Natural killer cell (primary cell): Measurements from ENCODE around the gene DUSP1. TPM values are rescaled to one million over a fixed set of nuclear protein-coding genes. Genes with fewer than 3 reads are reported as not detected.

ENCODE experiments used
- ATAC-seq, 3 donors: fragments of 150-1000 bp in 2 of 3; fragments of 200-7000 bp in 1 of 3; cut with Tn5 transposase; 1 replicate in 1 of 3; 2 replicates in 2 of 3; pipeline ENCODE4 v1.10.0; 2021; ENCODE audit warnings: mild to moderate bottlenecking in 2 of 3, moderate library complexity in 2 of 3
- DNase-seq, 2 donors: peaks; one replicate each; pipeline versions ENCODE4 v3.0.0 to v3.0.0-alpha.2; 2013 to 2021; ENCODE audit warnings: mixed read lengths in 1 of 2
- H3K27ac ChIP-seq: one replicate; pipeline ENCODE4 v1.5.1; 2013; ENCODE audit warnings: mild to moderate bottlenecking, low read length
- H3K27me3 ChIP-seq: one replicate; pipeline ENCODE4 v1.6.1; 2013; ENCODE audit warnings: low read length; ENCODE audit not compliant: control insufficient read depth, insufficient read depth
- H3K36me3 ChIP-seq: one replicate; pipeline ENCODE4 v1.6.1; 2013; ENCODE audit warnings: low read length; ENCODE audit not compliant: control insufficient read depth, insufficient read depth
- H3K4me1 ChIP-seq: one replicate; pipeline ENCODE4 v1.6.1; 2013; ENCODE audit warnings: low read length; ENCODE audit not compliant: control insufficient read depth, insufficient read depth
- H3K4me3 ChIP-seq: one replicate; pipeline ENCODE4 v1.5.1; 2013; ENCODE audit warnings: low read length
- H3K9me3 ChIP-seq: one replicate; pipeline ENCODE4 v1.6.1; 2013; ENCODE audit warnings: low read length; ENCODE audit not compliant: control insufficient read depth, insufficient read depth
- H3K27ac Mint-ChIP-seq, 2 donors: one replicate each; pipeline ENCODE4 v1.8.0; 2022; ENCODE audit warnings: mild to moderate bottlenecking in 2 of 2, mixed read lengths in 2 of 2, moderate library complexity in 1 of 2
- H3K27me3 Mint-ChIP-seq, 2 donors: one replicate each; pipeline ENCODE4 v1.8.0; 2022; ENCODE audit warnings: low read depth in 2 of 2, mixed read lengths in 2 of 2
- H3K36me3 Mint-ChIP-seq: one replicate; pipeline ENCODE4 v1.8.0; 2022; ENCODE audit warnings: mixed read lengths
- H3K4me1 Mint-ChIP-seq, 2 donors: one replicate each; pipeline ENCODE4 v1.8.0; 2022; ENCODE audit warnings: mixed read lengths in 2 of 2
- H3K4me3 Mint-ChIP-seq: one replicate; pipeline ENCODE4 v1.8.0; 2022; ENCODE audit warnings: mild to moderate bottlenecking, moderate library complexity, mixed read lengths
- H3K9me3 Mint-ChIP-seq, 2 donors: one replicate each; pipeline ENCODE4 v1.8.0; 2022; ENCODE audit warnings: mixed read lengths in 2 of 2
- WGBS: methylation state at CpG from one replicate; pipeline ENCODE4 v1.1.7; 2013; ENCODE audit warnings: missing lambda C conversion rate; ENCODE audit not compliant: insufficient coverage; 5-methylcytosine and 5-hydroxymethylcytosine counted together
- intact Hi-C: fragments of 100-400 bp; cut with micrococcal nuclease; formaldehyde crosslinking; loops from one replicate; pipeline ENCODE4 v1.14.2; 2022
- total RNA-seq, 4 donors: library from RNA; stranded (reverse); fragments of 120-200 nt in 1 of 4; gene quantifications; one replicate each; pipeline versions ENCODE4 v1.2.3 to v1.2.4, GENCODE V29; 2013 to 2022
- TF ChIP-seq, protein P1 (sequence below): fragments of 200-600 bp; IDR thresholded peaks from one replicate; pipeline ENCODE4 v1.8.0; 2022; ENCODE audit warnings: antibody characterized with exemption

Gene DUSP1
- total RNA-seq, 3 donors from 2014 or later (not counting 1 experiment from before 2014, with no cell fraction given): 1,579 to 2,725 (median 2,168) TPM

DNA sequence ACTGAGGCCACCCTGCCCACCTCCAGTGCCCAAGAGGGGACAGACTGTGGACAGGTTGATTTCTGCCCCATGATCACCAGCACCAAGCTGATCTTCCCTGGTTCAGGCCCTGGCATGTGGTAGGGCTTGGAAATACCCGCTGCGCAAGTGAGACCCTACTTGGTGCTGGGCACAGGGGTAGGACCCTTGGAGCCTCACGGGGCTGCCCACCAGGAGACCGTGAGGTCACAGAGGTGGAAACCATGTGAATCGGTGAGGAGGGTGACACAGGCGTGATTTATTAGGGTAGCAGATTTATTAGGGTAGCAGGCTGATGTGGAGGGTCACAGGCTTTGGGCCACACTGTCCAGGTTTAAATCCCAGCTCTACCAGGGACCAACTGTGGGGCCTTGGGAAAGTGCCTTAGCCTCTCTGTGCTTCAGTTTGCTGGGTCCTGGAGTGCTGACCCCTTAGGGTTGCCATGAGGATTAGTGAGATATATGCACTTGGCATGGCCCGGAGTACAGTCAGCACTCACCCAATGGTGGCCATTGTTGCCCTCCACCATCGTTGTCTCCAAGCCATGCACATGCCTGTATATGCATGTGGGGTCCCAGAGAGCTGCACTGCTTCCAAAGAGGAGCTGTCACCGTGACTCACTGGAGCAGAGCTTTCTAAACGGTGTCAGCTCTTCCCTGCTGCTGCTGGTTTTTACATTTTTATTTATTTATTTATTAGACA lies 20.9 kb upstream of the DUSP1 start:
- Histone ChIP-seq H3K27me3 (no peaks in the 10 kb centered on the region), H3K9me3 (no peaks in the 10 kb centered on the region), H3K4me1 (peaks cover 9% of the 10 kb centered on the region), H3K36me3 (no peaks in the 10 kb centered on the region), H3K4me3 (no peak overlapping the region), H3K27ac (no peak overlapping the region)
- Mint-ChIP-seq H3K4me3 (no peak overlapping the region), H3K4me1 (no peaks in the 10 kb centered on the region), H3K27me3 (no peaks in the 10 kb centered on the region), H3K36me3 (no peaks in the 10 kb centered on the region), H3K9me3 (no peaks in the 10 kb centered on the region), H3K27ac (no peak overlapping the region)
- TF ChIP-seq, protein P1, sequence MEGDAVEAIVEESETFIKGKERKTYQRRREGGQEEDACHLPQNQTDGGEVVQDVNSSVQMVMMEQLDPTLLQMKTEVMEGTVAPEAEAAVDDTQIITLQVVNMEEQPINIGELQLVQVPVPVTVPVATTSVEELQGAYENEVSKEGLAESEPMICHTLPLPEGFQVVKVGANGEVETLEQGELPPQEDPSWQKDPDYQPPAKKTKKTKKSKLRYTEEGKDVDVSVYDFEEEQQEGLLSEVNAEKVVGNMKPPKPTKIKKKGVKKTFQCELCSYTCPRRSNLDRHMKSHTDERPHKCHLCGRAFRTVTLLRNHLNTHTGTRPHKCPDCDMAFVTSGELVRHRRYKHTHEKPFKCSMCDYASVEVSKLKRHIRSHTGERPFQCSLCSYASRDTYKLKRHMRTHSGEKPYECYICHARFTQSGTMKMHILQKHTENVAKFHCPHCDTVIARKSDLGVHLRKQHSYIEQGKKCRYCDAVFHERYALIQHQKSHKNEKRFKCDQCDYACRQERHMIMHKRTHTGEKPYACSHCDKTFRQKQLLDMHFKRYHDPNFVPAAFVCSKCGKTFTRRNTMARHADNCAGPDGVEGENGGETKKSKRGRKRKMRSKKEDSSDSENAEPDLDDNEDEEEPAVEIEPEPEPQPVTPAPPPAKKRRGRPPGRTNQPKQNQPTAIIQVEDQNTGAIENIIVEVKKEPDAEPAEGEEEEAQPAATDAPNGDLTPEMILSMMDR: no peak
- WGBS: 89% methylated on average over 10 of the region's 10 CpGs
- ATAC-seq: no peak
- intact Hi-C loops: no loop called here
- DNase-seq: peak in 1 of 2 donors; percentile 7

DNA sequence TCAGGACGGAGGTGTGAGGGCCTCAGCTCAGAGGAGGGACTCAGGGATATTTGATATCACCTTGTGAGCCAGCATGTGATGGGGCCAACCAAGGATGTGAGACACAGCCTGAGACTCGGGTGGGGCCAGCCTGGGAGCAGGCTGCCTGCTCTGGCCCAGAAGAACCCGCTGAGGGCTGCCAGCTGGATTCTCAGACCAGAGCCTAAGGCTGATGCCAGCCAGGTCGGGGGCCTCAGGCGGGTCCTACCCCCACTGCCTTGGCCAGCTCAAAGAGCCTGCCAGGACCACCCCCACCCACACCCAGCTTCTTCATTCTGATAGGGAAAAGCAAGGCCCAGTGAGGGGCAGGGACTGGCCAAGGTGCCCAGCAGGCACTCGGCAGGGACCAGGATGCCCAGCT lies 20.3 kb upstream of the DUSP1 start:
- no peaks in the 10 kb centered on the region for H3K27me3 ChIP-seq
- H3K27ac ChIP-seq: no peak overlapping the region
- Mint-ChIP-seq H3K9me3 (no peaks in the 10 kb centered on the region), H3K4me1 (no peaks in the 10 kb centered on the region), H3K36me3 (no peaks in the 10 kb centered on the region), H3K27me3 (no peaks in the 10 kb centered on the region), H3K27ac (no peak overlapping the region), H3K4me3 (no peak overlapping the region)
- H3K4me3 ChIP-seq: no peak overlapping the region
- peak in 1 of 2 donors; percentile 7 for DNase-seq
- 86% methylated on average over 6 of the region's 6 CpGs for WGBS
- H3K4me1 ChIP-seq: peaks cover 9% of the 10 kb centered on the region
- intact Hi-C loops: no loop called here
- no peaks in the 10 kb centered on the region for H3K36me3 ChIP-seq
- ATAC-seq: no peak
- no peaks in the 10 kb centered on the region for H3K9me3 ChIP-seq
- TF ChIP-seq, protein P1: no peak

DNA sequence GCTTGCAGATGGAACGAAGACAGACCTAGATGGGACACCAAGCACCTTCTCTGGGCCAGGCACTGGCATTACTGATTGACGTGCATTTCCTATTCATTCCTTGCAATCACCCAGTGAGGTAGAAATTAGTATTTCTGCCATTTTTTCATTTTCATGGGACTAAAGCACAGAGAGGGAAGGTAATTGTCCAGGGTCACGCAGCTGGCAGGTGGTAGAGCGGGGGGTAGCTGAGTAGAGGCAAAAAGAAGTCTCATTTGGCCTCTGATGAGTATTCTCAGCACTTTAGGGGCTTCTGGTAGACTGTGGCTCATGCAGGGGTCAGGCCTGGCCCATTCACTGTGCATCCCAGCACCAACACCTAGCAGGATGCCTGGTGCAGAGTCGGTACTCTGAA lies 19.5 kb upstream of the DUSP1 start:
- Mint-ChIP-seq H3K4me3 (no peak overlapping the region), H3K27ac (no peak overlapping the region), H3K27me3 (no peaks in the 10 kb centered on the region), H3K4me1 (no peaks in the 10 kb centered on the region), H3K36me3 (no peaks in the 10 kb centered on the region), H3K9me3 (no peaks in the 10 kb centered on the region)
- no peak overlapping the region for H3K27ac ChIP-seq
- no peaks in the 10 kb centered on the region for H3K9me3 ChIP-seq
- intact Hi-C loops: no loop called here
- no peaks in the 10 kb centered on the region for H3K27me3 ChIP-seq
- H3K36me3 ChIP-seq: no peaks in the 10 kb centered on the region
- peaks cover 9% of the 10 kb centered on the region for H3K4me1 ChIP-seq
- WGBS: 89% methylated on average over 5 of the region's 5 CpGs
- TF ChIP-seq, protein P1: no peak
- ATAC-seq (no peak), DNase-seq (peak in 1 of 2 donors; percentile 1)
- H3K4me3 ChIP-seq: no peak overlapping the region
